Measurements from ENCODE around the gene EFNA1.

DNA sequence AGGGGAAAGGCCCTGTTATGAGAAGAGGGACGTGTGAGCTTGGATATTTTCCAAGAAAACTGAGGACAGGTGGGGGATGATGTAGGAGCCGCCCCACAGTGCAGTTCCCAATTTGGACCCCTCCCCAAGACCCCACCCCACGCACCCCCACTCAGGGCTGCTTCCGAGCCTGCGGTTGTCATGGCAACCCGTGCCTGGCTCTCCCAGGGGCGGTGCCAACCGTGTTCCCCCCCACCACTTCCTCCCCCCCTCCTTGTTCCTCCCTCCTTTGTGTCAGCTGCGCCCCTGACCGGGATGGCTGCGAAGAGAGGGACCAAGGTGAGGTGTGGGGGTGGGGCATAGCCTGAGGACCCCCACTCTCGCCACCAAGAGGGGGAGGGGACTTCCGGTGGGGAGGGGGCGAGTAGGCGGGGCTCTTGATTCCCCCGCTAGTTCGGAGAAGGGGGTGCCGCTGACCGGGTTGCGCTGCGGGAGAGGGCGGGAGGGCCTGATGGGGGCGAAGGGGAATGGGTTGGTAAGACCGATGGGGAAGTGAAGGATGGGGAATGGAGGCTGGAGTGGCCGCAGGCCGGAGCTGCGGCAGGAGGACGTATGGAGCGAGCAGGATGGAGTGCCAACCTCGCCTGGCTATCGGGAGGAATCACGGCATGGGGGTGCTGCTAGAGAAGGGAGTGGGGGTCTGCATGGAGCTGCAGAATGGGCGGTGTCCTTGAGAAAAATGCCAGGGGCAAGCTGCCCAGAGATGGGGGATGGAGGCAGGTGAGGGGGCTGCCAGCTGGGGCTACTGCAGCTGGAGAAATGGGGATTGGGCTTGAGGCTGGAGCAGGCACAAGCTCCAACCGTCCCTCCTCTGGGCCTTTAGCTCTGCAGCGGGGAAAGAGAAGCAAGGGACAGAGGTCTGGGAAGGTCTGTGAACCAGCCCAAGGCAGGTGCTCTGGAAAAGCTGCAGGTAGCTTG, 46.9 kb downstream of the EFNA1 start:
- TF ChIP-seq GATA2 (IDR thresholded peaks at IDR 0.05; ENCODE audit: low read depth, low read length): no peak
- TF ChIP-seq GATA3 (IDR thresholded peaks at IDR 0.05; ENCODE audit: low read depth, low read length): no peak

Data from SH-SY5Y (cell line).